Loucy (cell line): ENCODE measurements around the gene CAMK2A.

Experiments used
- H2AFZ ChIP-seq: fragments of 200-600 bp; sonication (generic); 2 replicates; pipeline ENCODE4 v1.6.0; 2016; ENCODE audit warnings: antibody characterized with exemption, mild to moderate bottlenecking, low read length, moderate library complexity
- H3F3A ChIP-seq: fragments of 200-600 bp; 2 replicates; pipeline ENCODE4 v1.6.0; 2016; ENCODE audit warnings: antibody characterized with exemption, low read depth, mild to moderate bottlenecking
- H3K27me3 ChIP-seq: fragments of 200-600 bp; sonication (generic); 2 replicates; pipeline ENCODE4 v1.6.1; 2014; ENCODE audit warnings: low read length, mild to moderate bottlenecking; ENCODE audit not compliant: insufficient read depth, poor library complexity, severe bottlenecking
- H3K36me3 ChIP-seq: fragments of 200-600 bp; sonication (generic); 2 replicates; pipeline ENCODE4 v1.6.1; 2016; ENCODE audit warnings: low read length; ENCODE audit not compliant: insufficient read depth
- H3K4me1 ChIP-seq: fragments of 200-600 bp; sonication (generic); 2 replicates; pipeline ENCODE4 v1.5.1; 2014; ENCODE audit warnings: low read length, mild to moderate bottlenecking; ENCODE audit not compliant: insufficient read depth, poor library complexity, severe bottlenecking
- H3K4me2 ChIP-seq: fragments of 200-600 bp; sonication (generic); 2 replicates; pipeline ENCODE4 v1.6.0; 2014; ENCODE audit warnings: antibody characterized with exemption, low read length, low read depth, mild to moderate bottlenecking; ENCODE audit not compliant: poor library complexity, severe bottlenecking
- H3K4me3 ChIP-seq: fragments of 200-600 bp; sonication (generic); 2 replicates; pipeline ENCODE4 v1.5.1; 2014; ENCODE audit warnings: low read length, mild to moderate bottlenecking, mixed read lengths; ENCODE audit not compliant: poor library complexity, severe bottlenecking
- H3K79me2 ChIP-seq: fragments of 200-600 bp; sonication (generic); 2 replicates; pipeline ENCODE4 v1.6.1; 2014; ENCODE audit warnings: low read length; ENCODE audit not compliant: insufficient read depth
- H3K9ac ChIP-seq: fragments of 200-600 bp; sonication (generic); 2 replicates; pipeline ENCODE4 v1.6.0; 2014; ENCODE audit warnings: mild to moderate bottlenecking, low read depth, low read length, moderate library complexity; ENCODE audit not compliant: poor library complexity, severe bottlenecking
- H3K9me2 ChIP-seq: fragments of 200-600 bp; sonication (generic); replicated peaks from 2 replicates; pipeline ENCODE4 v1.6.1; 2016; ENCODE audit warnings: low read depth, low read length, mixed read lengths
- H3K9me3 ChIP-seq: fragments of 200-600 bp; sonication (generic); 2 replicates; pipeline ENCODE4 v1.6.1; 2014; ENCODE audit warnings: mild to moderate bottlenecking, antibody characterized with exemption, low read length, low read depth; ENCODE audit not compliant: insufficient read depth
- H4K20me1 ChIP-seq: fragments of 200-600 bp; sonication (generic); 2 replicates; pipeline ENCODE4 v1.6.0; 2014; ENCODE audit warnings: antibody characterized with exemption, low read length, mild to moderate bottlenecking; ENCODE audit not compliant: insufficient read depth, poor library complexity, severe bottlenecking
- EZH2phosphoT487 ChIP-seq: fragments of 200-600 bp; IDR thresholded peaks from 2 replicates; pipeline ENCODE4 v1.6.1; 2018; ENCODE audit warnings: antibody characterized with exemption, mild to moderate bottlenecking, moderate library complexity, borderline replicate concordance
- TF ChIP-seq, protein P1 (sequence below): fragments of 200-600 bp; sonication (generic); conservative IDR thresholded peaks from 2 replicates; pipeline ENCODE4 v1.5.1; 2014; ENCODE audit warnings: mild to moderate bottlenecking, antibody characterized with exemption, low read length

The CAMK2A gene

DNA sequence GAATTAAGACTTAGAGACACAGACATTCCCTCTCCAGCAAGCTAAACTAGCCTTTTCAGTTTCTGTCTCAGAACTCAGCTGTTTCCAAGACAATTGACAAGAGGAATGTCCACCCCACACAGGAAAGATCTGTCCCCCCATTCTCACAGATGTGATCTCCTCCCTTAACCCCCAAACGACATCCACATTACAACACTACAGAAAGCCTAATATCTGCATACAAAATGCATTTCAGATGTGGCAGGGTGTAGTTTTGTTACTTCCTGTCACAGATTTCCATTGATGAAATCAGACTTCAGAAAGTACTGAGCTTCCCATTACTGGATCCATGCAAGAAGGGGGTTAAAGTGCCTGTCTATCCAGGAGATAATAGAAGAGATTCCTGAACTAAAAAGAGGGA, 16.0 kb upstream of the CAMK2A start:
- H3K9me2 ChIP-seq, result no peaks in the 10 kb centered on the region
- no peaks in the 10 kb centered on the region for H3K9me3 ChIP-seq
- no peak for TF ChIP-seq EZH2phosphoT487
- TF ChIP-seq, protein P1, sequence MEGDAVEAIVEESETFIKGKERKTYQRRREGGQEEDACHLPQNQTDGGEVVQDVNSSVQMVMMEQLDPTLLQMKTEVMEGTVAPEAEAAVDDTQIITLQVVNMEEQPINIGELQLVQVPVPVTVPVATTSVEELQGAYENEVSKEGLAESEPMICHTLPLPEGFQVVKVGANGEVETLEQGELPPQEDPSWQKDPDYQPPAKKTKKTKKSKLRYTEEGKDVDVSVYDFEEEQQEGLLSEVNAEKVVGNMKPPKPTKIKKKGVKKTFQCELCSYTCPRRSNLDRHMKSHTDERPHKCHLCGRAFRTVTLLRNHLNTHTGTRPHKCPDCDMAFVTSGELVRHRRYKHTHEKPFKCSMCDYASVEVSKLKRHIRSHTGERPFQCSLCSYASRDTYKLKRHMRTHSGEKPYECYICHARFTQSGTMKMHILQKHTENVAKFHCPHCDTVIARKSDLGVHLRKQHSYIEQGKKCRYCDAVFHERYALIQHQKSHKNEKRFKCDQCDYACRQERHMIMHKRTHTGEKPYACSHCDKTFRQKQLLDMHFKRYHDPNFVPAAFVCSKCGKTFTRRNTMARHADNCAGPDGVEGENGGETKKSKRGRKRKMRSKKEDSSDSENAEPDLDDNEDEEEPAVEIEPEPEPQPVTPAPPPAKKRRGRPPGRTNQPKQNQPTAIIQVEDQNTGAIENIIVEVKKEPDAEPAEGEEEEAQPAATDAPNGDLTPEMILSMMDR, result no peak
- H3K4me2 ChIP-seq, result no peak overlapping the region
- no peaks in the 10 kb centered on the region for H3K36me3 ChIP-seq
- no peak overlapping the region for H3K4me3 ChIP-seq
- H3K27me3 ChIP-seq, result no peaks in the 10 kb centered on the region
- H2AFZ ChIP-seq, result peak overlapping the region; percentile 54; the same call in 1 of the 2 replicates
- no peaks in the 10 kb centered on the region for H3K79me2 ChIP-seq
- H3K9ac ChIP-seq, result no peak overlapping the region
- H3F3A ChIP-seq, result no peaks in the 10 kb centered on the region
- H3K4me1 ChIP-seq, result no peaks in the 10 kb centered on the region
- no peaks in the 10 kb centered on the region for H4K20me1 ChIP-seq

DNA sequence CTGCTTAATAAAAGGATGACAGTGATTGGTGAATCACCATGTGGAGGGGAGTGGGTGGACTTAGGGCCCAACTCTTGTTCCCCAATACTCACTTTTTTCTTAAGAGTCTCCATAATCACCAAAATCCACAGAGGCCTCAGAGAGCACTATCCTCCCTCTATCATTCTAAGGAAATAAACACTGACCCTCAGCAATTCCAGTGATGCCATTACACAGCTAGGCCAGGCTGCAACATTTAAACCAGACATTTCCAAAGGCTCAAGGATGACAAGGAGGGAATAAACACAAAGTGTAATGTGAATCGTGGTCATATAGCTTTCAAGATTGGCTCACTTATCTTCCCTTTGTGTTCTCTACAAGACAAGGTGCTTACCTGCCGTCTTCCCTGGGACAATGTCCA, 15.5 kb upstream of the CAMK2A start:
- no peaks in the 10 kb centered on the region for H3K36me3 ChIP-seq
- H3K4me2 ChIP-seq, result no peak overlapping the region

DNA sequence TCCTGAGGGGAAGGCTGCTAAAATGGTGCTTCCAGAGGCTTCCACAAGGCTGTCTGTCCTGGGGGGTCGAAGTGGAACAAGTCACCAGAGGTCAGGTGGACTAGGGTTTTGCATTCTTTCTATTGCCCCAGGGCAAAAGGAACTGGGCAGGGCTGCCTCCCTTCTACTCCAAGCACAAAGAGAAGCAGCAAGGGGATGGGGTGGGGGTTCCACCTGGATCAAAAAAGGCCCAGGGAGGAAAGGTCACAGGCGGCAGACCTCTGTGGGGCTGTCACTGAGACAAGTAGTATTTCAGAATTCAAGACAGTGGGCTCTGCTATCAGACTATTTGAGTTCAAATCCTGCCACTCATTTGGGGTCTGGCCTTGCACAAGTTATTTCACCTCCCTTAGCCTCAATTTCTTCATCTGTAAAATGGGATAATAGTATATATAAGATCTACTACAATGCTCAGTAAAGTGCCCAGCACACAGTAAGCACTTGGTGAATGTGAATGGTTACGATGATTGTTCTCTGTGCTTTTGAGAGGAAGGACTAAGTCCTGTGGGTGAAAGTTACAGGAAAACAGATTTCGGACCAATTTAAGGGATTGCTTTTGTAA, 15.0 kb upstream of the CAMK2A start:
- no peaks in the 10 kb centered on the region for H3K4me1 ChIP-seq
- TF ChIP-seq, protein P1, result no peak
- no peak for TF ChIP-seq EZH2phosphoT487
- no peak overlapping the region for H3K4me3 ChIP-seq
- H3K36me3 ChIP-seq, result no peaks in the 10 kb centered on the region
- no peaks in the 10 kb centered on the region for H3F3A ChIP-seq
- H4K20me1 ChIP-seq, result no peaks in the 10 kb centered on the region
- H3K79me2 ChIP-seq, result no peaks in the 10 kb centered on the region
- no peaks in the 10 kb centered on the region for H3K27me3 ChIP-seq
- no peak overlapping the region for H2AFZ ChIP-seq
- H3K9me3 ChIP-seq, result no peaks in the 10 kb centered on the region
- no peak overlapping the region for H3K9ac ChIP-seq
- no peaks in the 10 kb centered on the region for H3K9me2 ChIP-seq
- no peak overlapping the region for H3K4me2 ChIP-seq

More for the DNA sequence above, 15.5 kb upstream of the CAMK2A start:
- peak overlapping the region; percentile 54; the same call in 1 of the 2 replicates for H2AFZ ChIP-seq
- no peaks in the 10 kb centered on the region for H3K9me3 ChIP-seq
- H3K4me1 ChIP-seq, result no peaks in the 10 kb centered on the region
- H3K27me3 ChIP-seq, result no peaks in the 10 kb centered on the region
- no peak overlapping the region for H3K4me3 ChIP-seq
- no peaks in the 10 kb centered on the region for H4K20me1 ChIP-seq
- H3K9me2 ChIP-seq, result no peaks in the 10 kb centered on the region
- no peaks in the 10 kb centered on the region for H3K79me2 ChIP-seq
- TF ChIP-seq, protein P1, result no peak
- no peak for TF ChIP-seq EZH2phosphoT487
- no peak overlapping the region for H3K9ac ChIP-seq
- H3F3A ChIP-seq, result no peaks in the 10 kb centered on the region
